ENCODE measurements around the gene RNF152.

Gene RNF152

GRCh38 chr18:61892683-61893308 is at the start of gene RNF152:
Gene RNF152, minus strand, starts transcription at chr18:61893007. Its CDS starts 76,544 bp downstream, at chr18:61816463.
- no peak for TF ChIP-seq GATA2 (IDR thresholded peaks at IDR 0.05; ENCODE audit: low read depth, low read length)
- no peak for TF ChIP-seq GATA3 (IDR thresholded peaks at IDR 0.05; ENCODE audit: low read depth, low read length)

- no peak for TF ChIP-seq GATA2 (IDR thresholded peaks at IDR 0.05; ENCODE audit: low read depth, low read length)
Observed at GRCh38 chr18:61941948-61942471, 49.2 kb upstream of the RNF152 start.

- TF ChIP-seq GATA3 (IDR thresholded peaks at IDR 0.05; ENCODE audit: low read depth, low read length) (no peak), GATA2 (IDR thresholded peaks at IDR 0.05; ENCODE audit: low read depth, low read length) (no peak)
Observed at GRCh38 chr18:61939046-61939674, 46.4 kb upstream of the RNF152 start.

- TF ChIP-seq GATA3 (IDR thresholded peaks at IDR 0.05; ENCODE audit: low read depth, low read length) (no peak), GATA2 (IDR thresholded peaks at IDR 0.05; ENCODE audit: low read depth, low read length) (no peak)
Observed at GRCh38 chr18:61935362-61935761, 42.6 kb upstream of the RNF152 start.

GRCh38 chr18:61931654-61932379 is 39.0 kb upstream of the RNF152 start:
- TF ChIP-seq GATA2 (IDR thresholded peaks at IDR 0.05; ENCODE audit: low read depth, low read length) (no peak), GATA3 (IDR thresholded peaks at IDR 0.05; ENCODE audit: low read depth, low read length) (no peak)

GRCh38 chr18:61929881-61930640 is 37.3 kb upstream of the RNF152 start:
- no peak for TF ChIP-seq GATA2 (IDR thresholded peaks at IDR 0.05; ENCODE audit: low read depth, low read length)
- no peak for TF ChIP-seq GATA3 (IDR thresholded peaks at IDR 0.05; ENCODE audit: low read depth, low read length)

GRCh38 chr18:61926532-61926931 is 33.7 kb upstream of the RNF152 start:
- TF ChIP-seq GATA2 (IDR thresholded peaks at IDR 0.05; ENCODE audit: low read depth, low read length) (no peak), GATA3 (IDR thresholded peaks at IDR 0.05; ENCODE audit: low read depth, low read length) (no peak)

GRCh38 chr18:61924550-61924949 is 31.7 kb upstream of the RNF152 start:
- TF ChIP-seq GATA3 (IDR thresholded peaks at IDR 0.05; ENCODE audit: low read depth, low read length) (no peak), GATA2 (IDR thresholded peaks at IDR 0.05; ENCODE audit: low read depth, low read length) (no peak)

DNA sequence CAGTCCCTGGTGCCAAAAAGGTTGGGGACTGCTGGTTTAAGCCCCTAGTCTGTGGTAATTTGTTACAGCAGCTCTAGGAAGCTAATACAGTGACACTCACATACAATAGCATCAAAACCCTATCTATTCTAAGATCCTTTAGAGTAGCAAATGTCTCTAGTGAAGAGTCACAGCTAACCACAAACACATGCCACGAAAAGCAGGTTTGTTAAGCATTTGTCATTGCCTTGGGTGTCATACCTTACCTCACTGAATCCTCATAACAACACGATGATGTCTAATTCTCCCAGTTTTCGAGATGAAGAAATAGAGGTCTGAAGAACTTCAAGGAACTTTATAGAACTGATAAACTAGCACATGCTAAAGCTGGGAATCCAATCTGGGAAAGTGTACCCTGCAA is 29.6 kb upstream of the RNF152 start:
- no peak for TF ChIP-seq GATA3 (IDR thresholded peaks at IDR 0.05; ENCODE audit: low read depth, low read length)
- TF ChIP-seq GATA2 (IDR thresholded peaks at IDR 0.05; ENCODE audit: low read depth, low read length), result no peak

GRCh38 chr18:61921621-61922235 is 28.9 kb upstream of the RNF152 start:
- TF ChIP-seq GATA3 (IDR thresholded peaks at IDR 0.05; ENCODE audit: low read depth, low read length), result no peak
- no peak for TF ChIP-seq GATA2 (IDR thresholded peaks at IDR 0.05; ENCODE audit: low read depth, low read length)

- TF ChIP-seq GATA3 (IDR thresholded peaks at IDR 0.05; ENCODE audit: low read depth, low read length) (no peak), GATA2 (IDR thresholded peaks at IDR 0.05; ENCODE audit: low read depth, low read length) (no peak)
Observed at GRCh38 chr18:61917818-61918217, 25.0 kb upstream of the RNF152 start.

DNA sequence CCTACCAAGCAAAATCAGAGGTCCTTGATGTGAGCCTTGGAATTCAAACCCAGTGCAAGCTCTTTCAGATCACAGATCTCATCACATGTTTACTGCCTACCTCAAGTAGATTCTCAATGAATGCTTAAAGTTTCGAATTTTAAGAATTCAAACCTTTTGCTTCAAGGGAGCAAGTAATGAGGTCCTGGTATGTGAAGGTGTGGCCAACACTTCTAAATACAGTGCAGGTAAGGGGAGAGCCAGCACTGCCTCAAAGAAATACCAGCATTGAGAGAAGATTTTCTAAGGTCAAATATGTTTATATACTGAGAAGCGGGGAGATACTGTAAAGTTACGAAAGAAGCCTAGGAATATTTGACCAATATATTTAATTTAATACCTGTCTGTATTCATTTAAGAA is 19.7 kb upstream of the RNF152 start:
- TF ChIP-seq GATA2 (IDR thresholded peaks at IDR 0.05; ENCODE audit: low read depth, low read length) (no peak), GATA3 (IDR thresholded peaks at IDR 0.05; ENCODE audit: low read depth, low read length) (no peak)

GRCh38 chr18:61910101-61910500 is 17.3 kb upstream of the RNF152 start:
- no peak for TF ChIP-seq GATA2 (IDR thresholded peaks at IDR 0.05; ENCODE audit: low read depth, low read length)
- no peak for TF ChIP-seq GATA3 (IDR thresholded peaks at IDR 0.05; ENCODE audit: low read depth, low read length)

DNA sequence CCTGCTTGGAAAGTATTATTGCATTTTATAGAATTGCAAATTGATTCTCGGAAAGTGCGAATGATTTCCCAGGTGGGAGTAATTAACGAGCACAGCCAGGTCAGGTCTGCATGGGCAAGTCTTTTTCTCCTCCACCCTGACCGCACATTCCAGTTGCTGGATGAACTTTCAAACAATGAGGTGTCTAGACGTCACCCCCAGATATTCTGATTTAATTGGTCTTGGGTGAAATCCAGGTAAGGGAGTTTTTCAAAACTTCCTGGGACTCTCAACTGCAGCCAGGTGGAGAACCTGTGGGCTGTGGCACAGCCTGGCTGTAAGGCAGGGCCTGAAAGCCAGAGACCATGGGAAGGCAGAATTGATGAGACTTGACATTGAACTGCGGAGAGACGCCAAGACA is 15.9 kb upstream of the RNF152 start:
- TF ChIP-seq GATA2 (IDR thresholded peaks at IDR 0.05; ENCODE audit: low read depth, low read length) (no peak), GATA3 (IDR thresholded peaks at IDR 0.05; ENCODE audit: low read depth, low read length) (no peak)

Measured in SH-SY5Y (cell line).